Measurements from ENCODE around the gene PPP1R15A.

GRCh38 chr19:48887861-48888612 is 15.8 kb downstream of the PPP1R15A start:
- TF ChIP-seq ZNF398 (tag by site-specific recombination; IDR thresholded peaks at IDR 0.05) (no peak), CTCF (tag by site-specific recombination; IDR thresholded peaks at IDR 0.05) (no peak), ZNF707 (tag by site-specific recombination; IDR thresholded peaks at IDR 0.05) (no peak), ZNF184 (tag by site-specific recombination; IDR thresholded peaks at IDR 0.05) (no peak), ZNF292 (tag by site-specific recombination; IDR thresholded peaks at IDR 0.05; ENCODE audit: borderline replicate concordance, low read depth) (no peak)

Data from HEK293 (cell line).